Measurements from ENCODE around the gene GRIK1.

Gene GRIK1

GRCh38 chr21:29875036-29875716, 64.6 kb downstream of the GRIK1 start:
- Histone ChIP-seq H3K27me3 (no peaks in the 10 kb centered on the region), H3K4me3 (ENCODE audit: low read depth in 1 of 2, low read length in 1 of 2) (no peak overlapping the region), H3K27ac (no peak overlapping the region), H3K4me1 (ENCODE audit: control insufficient read depth in 1 of 2, insufficient read depth in 1 of 2, low read depth in 1 of 2, low read length in 1 of 2) (no peaks in the 10 kb centered on the region), H3K36me3 (no peaks in the 10 kb centered on the region), H3K9me3 (no peaks in the 10 kb centered on the region)
- TF ChIP-seq CTCF (IDR thresholded peaks at IDR 0.05) = no peak

- no peaks in the 10 kb centered on the region for H3K27me3 ChIP-seq
- no peak overlapping the region for H3K4me3 ChIP-seq (ENCODE audit: low read depth in 1 of 2, low read length in 1 of 2)
- H3K36me3 ChIP-seq = no peaks in the 10 kb centered on the region
- H3K27ac ChIP-seq = no peak overlapping the region
- H3K9me3 ChIP-seq = no peaks in the 10 kb centered on the region
- no peaks in the 10 kb centered on the region for H3K4me1 ChIP-seq (ENCODE audit: control insufficient read depth in 1 of 2, insufficient read depth in 1 of 2, low read depth in 1 of 2, low read length in 1 of 2)
- TF ChIP-seq CTCF (IDR thresholded peaks at IDR 0.05) = no peak
Measured at GRCh38 chr21:29873908-29874307, 65.9 kb downstream of the GRIK1 start.

GRCh38 chr21:29870814-29871213, 69.0 kb downstream of the GRIK1 start:
- Histone ChIP-seq H3K36me3 (no peaks in the 10 kb centered on the region), H3K4me1 (ENCODE audit: control insufficient read depth in 1 of 2, insufficient read depth in 1 of 2, low read depth in 1 of 2, low read length in 1 of 2) (no peaks in the 10 kb centered on the region), H3K9me3 (no peaks in the 10 kb centered on the region), H3K27ac (no peak overlapping the region), H3K27me3 (no peaks in the 10 kb centered on the region), H3K4me3 (ENCODE audit: low read depth in 1 of 2, low read length in 1 of 2) (no peak overlapping the region)
- TF ChIP-seq CTCF (IDR thresholded peaks at IDR 0.05) = no peak

- TF ChIP-seq CTCF (IDR thresholded peaks at IDR 0.05) = no peak
Measured at GRCh38 chr21:29867796-29868195, 72.0 kb downstream of the GRIK1 start.

GRCh38 chr21:29860346-29860745, 79.5 kb downstream of the GRIK1 start:
- no peak for TF ChIP-seq CTCF (IDR thresholded peaks at IDR 0.05)
- H3K4me3 ChIP-seq (ENCODE audit: low read depth in 1 of 2, low read length in 1 of 2) = no peak overlapping the region
- H3K9me3 ChIP-seq = no peaks in the 10 kb centered on the region
- no peaks in the 10 kb centered on the region for H3K27me3 ChIP-seq
- H3K36me3 ChIP-seq = no peaks in the 10 kb centered on the region
- no peaks in the 10 kb centered on the region for H3K4me1 ChIP-seq (ENCODE audit: control insufficient read depth in 1 of 2, insufficient read depth in 1 of 2, low read depth in 1 of 2, low read length in 1 of 2)
- H3K27ac ChIP-seq = no peak overlapping the region

More at GRCh38 chr21:29867796-29868195, 72.0 kb downstream of the GRIK1 start:
- H3K4me3 ChIP-seq (ENCODE audit: low read depth in 1 of 2, low read length in 1 of 2) = no peak overlapping the region
- no peak overlapping the region for H3K27ac ChIP-seq
- no peaks in the 10 kb centered on the region for H3K9me3 ChIP-seq
- H3K4me1 ChIP-seq (ENCODE audit: control insufficient read depth in 1 of 2, insufficient read depth in 1 of 2, low read depth in 1 of 2, low read length in 1 of 2) = no peaks in the 10 kb centered on the region
- no peaks in the 10 kb centered on the region for H3K36me3 ChIP-seq
- H3K27me3 ChIP-seq = no peaks in the 10 kb centered on the region

All from neutrophil (primary cell).